ENCODE measurements around the gene POLK. TPM values are rescaled to one million over a fixed set of nuclear protein-coding genes. Genes with fewer than 3 reads are reported as not detected.
A peak's percentile ranks its signal among the peaks of the same experiment; 100 is the strongest.
"Not testable (repeated sequence)": the region's sequence is repeated elsewhere in the genome, so short reads cannot be mapped to it uniquely, and the experiment has no call there.

The POLK gene
- total RNA-seq, 3 donors from 2014 or later, result 25.7 to 28.0 (median 25.8) TPM

GRCh38 chr5:75578280-75578679 is 66.6 kb downstream of the POLK start:
- H3K9me3 Mint-ChIP-seq; ATAC-seq; H3K27me3 Mint-ChIP-seq (ENCODE audit: low read depth); DNase-seq; H3K4me1 Mint-ChIP-seq (ENCODE audit: low read depth); H3K4me3 Mint-ChIP-seq: not testable (repeated sequence)
- H3K36me3 Mint-ChIP-seq (ENCODE audit: insufficient read depth), result peaks cover 20% of the 10 kb centered on the region

- H3K36me3 Mint-ChIP-seq (ENCODE audit: insufficient read depth), result peaks cover 20% of the 10 kb centered on the region
- DNase-seq (no peak), ATAC-seq (no peak)
- H3K9me3 Mint-ChIP-seq, result no peaks in the 10 kb centered on the region
- H3K27me3 Mint-ChIP-seq (ENCODE audit: low read depth), result no peaks in the 10 kb centered on the region
- H3K4me1 Mint-ChIP-seq (ENCODE audit: low read depth), result peaks cover 2% of the 10 kb centered on the region
- H3K4me3 Mint-ChIP-seq, result no peak overlapping the region
Observed at GRCh38 chr5:75584641-75585040, 73.0 kb downstream of the POLK start.

- ATAC-seq, result no peak
- Mint-ChIP-seq H3K4me1 (ENCODE audit: low read depth) (no peaks in the 10 kb centered on the region), H3K27me3 (ENCODE audit: low read depth) (no peaks in the 10 kb centered on the region), H3K36me3 (ENCODE audit: insufficient read depth) (peaks cover 20% of the 10 kb centered on the region), H3K9me3 (no peaks in the 10 kb centered on the region), H3K4me3 (no peak overlapping the region)
- no peak for DNase-seq
Observed at GRCh38 chr5:75588666-75589065, 77.0 kb downstream of the POLK start.

GRCh38 chr5:75600535-75600934 is 88.8 kb downstream of the POLK start:
- no peak for DNase-seq
- peaks cover 35% of the 10 kb centered on the region for H3K36me3 Mint-ChIP-seq (ENCODE audit: insufficient read depth)
- H3K27me3 Mint-ChIP-seq (ENCODE audit: low read depth), result no peaks in the 10 kb centered on the region
- H3K4me1 Mint-ChIP-seq (ENCODE audit: low read depth), result peaks cover 8% of the 10 kb centered on the region
- H3K4me3 Mint-ChIP-seq, result no peak overlapping the region
- H3K9me3 Mint-ChIP-seq, result no peaks in the 10 kb centered on the region
- ATAC-seq, result no peak

DNA sequence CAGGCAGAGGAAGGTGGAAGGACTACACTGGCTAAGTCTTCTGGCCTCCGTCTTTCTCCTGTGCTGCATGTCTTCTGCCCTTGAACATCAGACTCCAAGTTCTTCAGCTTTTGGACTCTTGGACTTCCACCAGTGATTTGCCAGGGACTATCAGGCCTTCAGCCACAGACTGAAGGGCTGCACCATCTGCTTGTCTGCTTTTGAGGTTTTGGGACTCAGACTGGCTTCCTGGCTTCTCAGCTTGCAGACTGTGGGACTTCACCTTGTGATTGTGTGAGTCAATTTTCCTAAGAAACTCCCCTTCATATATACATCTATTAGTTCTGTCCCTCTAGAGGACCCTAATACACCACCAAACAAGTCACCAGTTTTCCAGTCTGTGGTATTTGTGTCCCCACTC is 89.9 kb downstream of the POLK start:
- Mint-ChIP-seq H3K27me3 (ENCODE audit: low read depth) (no peaks in the 10 kb centered on the region), H3K4me3 (no peak overlapping the region), H3K4me1 (ENCODE audit: low read depth) (peaks cover 8% of the 10 kb centered on the region), H3K9me3 (no peaks in the 10 kb centered on the region), H3K36me3 (ENCODE audit: insufficient read depth) (peaks cover 36% of the 10 kb centered on the region)
- ATAC-seq (no peak), DNase-seq (no peak)

DNA sequence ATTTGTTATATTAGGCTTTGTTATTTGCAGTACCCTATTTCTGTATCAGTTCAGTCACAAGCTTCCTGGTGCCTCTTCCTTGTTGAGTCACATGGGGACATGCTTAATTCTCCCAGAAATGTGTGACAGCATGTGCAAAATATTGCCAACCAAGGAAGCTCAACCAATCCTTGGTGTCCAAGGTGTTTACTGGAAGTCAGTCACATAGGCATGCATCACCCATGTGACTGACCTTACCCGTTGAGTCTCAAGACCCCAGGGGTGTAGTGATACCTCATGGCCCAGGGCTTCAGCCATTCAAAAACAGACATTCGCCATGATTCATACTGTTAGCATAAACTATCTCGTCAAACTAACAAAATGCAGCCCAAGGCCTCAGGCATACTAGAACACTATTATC is 90.3 kb downstream of the POLK start:
- no peak overlapping the region for H3K4me3 Mint-ChIP-seq
- H3K27me3 Mint-ChIP-seq (ENCODE audit: low read depth), result no peaks in the 10 kb centered on the region
- H3K9me3 Mint-ChIP-seq, result no peaks in the 10 kb centered on the region
- DNase-seq (no peak), ATAC-seq (no peak)
- H3K36me3 Mint-ChIP-seq (ENCODE audit: insufficient read depth), result peaks cover 38% of the 10 kb centered on the region
- peaks cover 8% of the 10 kb centered on the region for H3K4me1 Mint-ChIP-seq (ENCODE audit: low read depth)

GRCh38 chr5:75603371-75603770 is 91.7 kb downstream of the POLK start:
- DNase-seq, result no peak
- Mint-ChIP-seq H3K36me3 (ENCODE audit: insufficient read depth) (peaks cover 38% of the 10 kb centered on the region), H3K4me3 (no peak overlapping the region), H3K27me3 (ENCODE audit: low read depth) (no peaks in the 10 kb centered on the region), H3K9me3 (no peaks in the 10 kb centered on the region), H3K4me1 (ENCODE audit: low read depth) (peaks cover 8% of the 10 kb centered on the region)
- no peak for ATAC-seq

DNA sequence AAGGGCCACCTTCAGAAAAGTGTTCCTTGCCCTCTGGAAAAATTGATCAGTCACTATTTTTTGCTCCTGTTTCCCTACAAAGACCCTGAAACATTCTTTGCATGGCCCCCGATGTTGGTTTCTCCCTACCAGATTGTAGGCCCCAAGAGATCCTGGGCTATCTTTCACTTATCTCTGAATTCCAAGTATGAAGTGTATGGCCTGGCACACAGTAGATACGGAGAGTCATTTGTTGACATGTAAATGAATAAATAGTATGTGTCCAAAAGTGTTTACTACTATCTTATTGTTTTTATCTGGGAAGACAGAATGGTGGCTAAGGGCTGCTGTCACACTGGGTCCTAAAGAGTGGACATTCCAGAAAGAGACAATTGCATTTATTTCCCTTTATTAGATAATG is 92.1 kb downstream of the POLK start:
- H3K9me3 Mint-ChIP-seq, result no peaks in the 10 kb centered on the region
- H3K4me3 Mint-ChIP-seq, result no peak overlapping the region
- peaks cover 8% of the 10 kb centered on the region for H3K4me1 Mint-ChIP-seq (ENCODE audit: low read depth)
- H3K36me3 Mint-ChIP-seq (ENCODE audit: insufficient read depth), result peaks cover 37% of the 10 kb centered on the region
- no peaks in the 10 kb centered on the region for H3K27me3 Mint-ChIP-seq (ENCODE audit: low read depth)
- ATAC-seq (no peak), DNase-seq (no peak)

GRCh38 chr5:75607341-75607740 is 95.7 kb downstream of the POLK start:
- H3K27me3 Mint-ChIP-seq (ENCODE audit: low read depth); ATAC-seq; DNase-seq; H3K4me3 Mint-ChIP-seq; H3K4me1 Mint-ChIP-seq (ENCODE audit: low read depth); H3K9me3 Mint-ChIP-seq: not testable (repeated sequence)
- peaks cover 26% of the 10 kb centered on the region for H3K36me3 Mint-ChIP-seq (ENCODE audit: insufficient read depth)

GRCh38 chr5:75608870-75609269 is 97.2 kb downstream of the POLK start:
- no peak overlapping the region for H3K4me3 Mint-ChIP-seq
- H3K27me3 Mint-ChIP-seq (ENCODE audit: low read depth), result peaks cover 6% of the 10 kb centered on the region
- ATAC-seq (no peak), DNase-seq (no peak)
- no peaks in the 10 kb centered on the region for H3K9me3 Mint-ChIP-seq
- peaks cover 5% of the 10 kb centered on the region for H3K4me1 Mint-ChIP-seq (ENCODE audit: low read depth)
- peaks cover 15% of the 10 kb centered on the region for H3K36me3 Mint-ChIP-seq (ENCODE audit: insufficient read depth)

DNA sequence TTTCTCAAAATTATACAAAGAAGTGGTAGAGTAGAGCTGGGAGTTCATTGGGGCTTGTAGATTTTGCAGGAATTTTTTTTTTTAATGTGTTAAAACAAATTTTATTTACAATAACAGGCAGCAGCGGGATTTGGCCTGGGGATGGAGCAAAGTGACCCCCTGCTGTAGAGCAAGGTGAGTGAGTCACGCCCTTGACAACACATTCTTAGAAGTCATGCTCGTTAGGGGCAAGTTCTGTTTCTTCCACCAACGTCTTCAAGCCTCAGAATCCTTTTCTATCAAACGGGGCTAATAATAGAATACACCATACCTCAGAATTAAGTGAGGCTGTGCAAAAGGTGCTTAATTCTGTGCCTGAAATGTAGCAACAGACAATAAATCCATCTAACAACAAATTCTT is 98.5 kb downstream of the POLK start:
- Mint-ChIP-seq H3K27me3 (ENCODE audit: low read depth) (peaks cover 6% of the 10 kb centered on the region), H3K4me3 (no peak overlapping the region), H3K4me1 (ENCODE audit: low read depth) (peaks cover 5% of the 10 kb centered on the region), H3K9me3 (no peaks in the 10 kb centered on the region), H3K36me3 (ENCODE audit: insufficient read depth) (peaks cover 10% of the 10 kb centered on the region)
- DNase-seq (no peak), ATAC-seq (no peak)

DNA sequence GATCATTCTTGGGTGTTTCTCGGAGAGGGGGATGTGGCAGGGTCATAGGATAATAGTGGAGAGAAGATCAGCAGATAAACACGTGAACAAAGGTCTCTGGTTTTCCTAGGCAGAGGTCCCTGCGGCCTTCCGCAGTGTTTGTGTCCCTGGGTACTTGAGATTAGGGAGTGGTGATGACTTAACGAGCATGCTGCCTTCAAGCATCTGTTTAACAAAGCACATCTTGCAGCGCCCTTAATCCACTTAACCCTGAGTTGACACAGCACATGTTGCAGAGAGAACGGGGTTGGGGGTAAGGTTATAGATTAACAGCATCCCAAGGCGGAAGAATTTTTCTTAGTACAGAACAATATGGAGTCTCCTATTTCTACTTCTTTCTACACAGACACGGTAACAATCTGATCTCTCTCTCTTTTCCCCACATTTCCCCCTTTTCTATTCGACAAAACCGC is 99.2 kb downstream of the POLK start:
- not testable (repeated sequence) for H3K9me3 Mint-ChIP-seq; ATAC-seq; H3K36me3 Mint-ChIP-seq (ENCODE audit: insufficient read depth); H3K4me1 Mint-ChIP-seq (ENCODE audit: low read depth); H3K27me3 Mint-ChIP-seq (ENCODE audit: low read depth); DNase-seq; H3K4me3 Mint-ChIP-seq

- peaks cover 6% of the 10 kb centered on the region for H3K27me3 Mint-ChIP-seq (ENCODE audit: low read depth)
- peak in 1 of 2 donors; percentile 30 for ATAC-seq
- H3K36me3 Mint-ChIP-seq (ENCODE audit: insufficient read depth), result peaks cover 6% of the 10 kb centered on the region
- DNase-seq, result no peak
- H3K4me3 Mint-ChIP-seq, result no peak within 1 kb of the TSS
- H3K9me3 Mint-ChIP-seq, result no peaks in the 10 kb centered on the region
- H3K4me1 Mint-ChIP-seq (ENCODE audit: low read depth), result peaks cover 5% of the 10 kb centered on the region
Observed at GRCh38 chr5:75611311-75612225, 99.9 kb downstream of the POLK start, which contains the start of gene ANKDD1B. Gene ANKDD1B (plus strand): TSS chr5:75611453. CDS start chr5:75611635, 182 bp downstream.

DNA sequence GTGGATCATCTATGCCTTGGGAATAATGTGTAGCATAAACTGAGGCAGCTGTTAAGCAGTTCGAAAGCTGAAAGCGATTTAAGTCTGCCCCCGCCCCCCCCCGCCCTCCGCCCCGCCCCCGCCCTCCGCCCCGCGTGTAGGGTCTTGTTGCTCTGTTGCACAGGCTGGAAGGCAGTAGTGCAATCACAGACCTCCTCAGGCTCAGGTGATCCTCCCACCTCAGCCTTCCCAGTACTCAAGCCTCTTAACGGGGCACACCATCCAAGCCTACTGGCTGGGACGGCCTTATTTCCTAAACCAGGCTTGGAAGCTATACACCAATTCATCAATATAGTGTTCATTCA is 100.5 kb downstream of the POLK start:
- Mint-ChIP-seq H3K9me3 (no peaks in the 10 kb centered on the region), H3K4me1 (ENCODE audit: low read depth) (peaks cover 5% of the 10 kb centered on the region), H3K27me3 (ENCODE audit: low read depth) (peaks cover 6% of the 10 kb centered on the region), H3K36me3 (ENCODE audit: insufficient read depth) (peaks cover 3% of the 10 kb centered on the region), H3K4me3 (no peak overlapping the region)
- no peak for ATAC-seq
- no peak for DNase-seq

- Mint-ChIP-seq H3K9me3 (no peaks in the 10 kb centered on the region), H3K4me3 (no peak overlapping the region), H3K36me3 (ENCODE audit: insufficient read depth) (peaks cover 3% of the 10 kb centered on the region), H3K4me1 (ENCODE audit: low read depth) (peaks cover 5% of the 10 kb centered on the region), H3K27me3 (ENCODE audit: low read depth) (peaks cover 6% of the 10 kb centered on the region)
- DNase-seq (no peak), ATAC-seq (no peak)
Observed at GRCh38 chr5:75612901-75613300, 101.2 kb downstream of the POLK start.

All from activated T-cell treated with anti-CD3 and anti-CD28 coated beads, Interleukin-2, amount 50 U/mL, for 4 hours (primary cell).